ENCODE data around the gene HNRNPA3.

DNA sequence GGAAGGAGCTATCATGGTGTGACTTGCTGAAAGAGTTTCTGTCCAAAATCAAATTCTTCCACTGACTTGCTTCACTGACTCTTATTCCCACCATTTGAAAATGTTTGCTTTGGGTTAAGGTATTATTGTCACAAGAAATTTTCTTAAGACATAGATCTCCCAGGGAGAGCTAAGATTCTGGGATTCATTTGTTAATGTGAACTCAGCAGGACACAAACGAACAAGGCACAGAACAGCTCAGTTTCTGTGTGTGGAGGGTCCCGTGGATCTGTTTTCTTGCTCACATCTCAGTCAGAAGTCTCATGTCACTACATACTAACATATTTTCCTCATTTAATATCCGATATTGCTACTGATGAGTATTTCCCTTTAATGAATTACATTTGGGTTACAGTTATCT lies 8.2 kb upstream of the HNRNPA3 start:
- TF ChIP-seq, protein P1, sequence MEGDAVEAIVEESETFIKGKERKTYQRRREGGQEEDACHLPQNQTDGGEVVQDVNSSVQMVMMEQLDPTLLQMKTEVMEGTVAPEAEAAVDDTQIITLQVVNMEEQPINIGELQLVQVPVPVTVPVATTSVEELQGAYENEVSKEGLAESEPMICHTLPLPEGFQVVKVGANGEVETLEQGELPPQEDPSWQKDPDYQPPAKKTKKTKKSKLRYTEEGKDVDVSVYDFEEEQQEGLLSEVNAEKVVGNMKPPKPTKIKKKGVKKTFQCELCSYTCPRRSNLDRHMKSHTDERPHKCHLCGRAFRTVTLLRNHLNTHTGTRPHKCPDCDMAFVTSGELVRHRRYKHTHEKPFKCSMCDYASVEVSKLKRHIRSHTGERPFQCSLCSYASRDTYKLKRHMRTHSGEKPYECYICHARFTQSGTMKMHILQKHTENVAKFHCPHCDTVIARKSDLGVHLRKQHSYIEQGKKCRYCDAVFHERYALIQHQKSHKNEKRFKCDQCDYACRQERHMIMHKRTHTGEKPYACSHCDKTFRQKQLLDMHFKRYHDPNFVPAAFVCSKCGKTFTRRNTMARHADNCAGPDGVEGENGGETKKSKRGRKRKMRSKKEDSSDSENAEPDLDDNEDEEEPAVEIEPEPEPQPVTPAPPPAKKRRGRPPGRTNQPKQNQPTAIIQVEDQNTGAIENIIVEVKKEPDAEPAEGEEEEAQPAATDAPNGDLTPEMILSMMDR (IDR thresholded peaks at IDR 0.05; ENCODE audit: low read depth, low read length, poor library complexity, severe bottlenecking), result no peak
- TF ChIP-seq EZH2phosphoT487 (IDR thresholded peaks at IDR 0.05; ENCODE audit: borderline replicate concordance, low read length), result no peak
